ENCODE measurements around the gene PHACTR3.
"Not testable (repeated sequence)": the region's sequence is repeated elsewhere in the genome, so short reads cannot be mapped to it uniquely, and the experiment has no call there.

The PHACTR3 gene

DNA sequence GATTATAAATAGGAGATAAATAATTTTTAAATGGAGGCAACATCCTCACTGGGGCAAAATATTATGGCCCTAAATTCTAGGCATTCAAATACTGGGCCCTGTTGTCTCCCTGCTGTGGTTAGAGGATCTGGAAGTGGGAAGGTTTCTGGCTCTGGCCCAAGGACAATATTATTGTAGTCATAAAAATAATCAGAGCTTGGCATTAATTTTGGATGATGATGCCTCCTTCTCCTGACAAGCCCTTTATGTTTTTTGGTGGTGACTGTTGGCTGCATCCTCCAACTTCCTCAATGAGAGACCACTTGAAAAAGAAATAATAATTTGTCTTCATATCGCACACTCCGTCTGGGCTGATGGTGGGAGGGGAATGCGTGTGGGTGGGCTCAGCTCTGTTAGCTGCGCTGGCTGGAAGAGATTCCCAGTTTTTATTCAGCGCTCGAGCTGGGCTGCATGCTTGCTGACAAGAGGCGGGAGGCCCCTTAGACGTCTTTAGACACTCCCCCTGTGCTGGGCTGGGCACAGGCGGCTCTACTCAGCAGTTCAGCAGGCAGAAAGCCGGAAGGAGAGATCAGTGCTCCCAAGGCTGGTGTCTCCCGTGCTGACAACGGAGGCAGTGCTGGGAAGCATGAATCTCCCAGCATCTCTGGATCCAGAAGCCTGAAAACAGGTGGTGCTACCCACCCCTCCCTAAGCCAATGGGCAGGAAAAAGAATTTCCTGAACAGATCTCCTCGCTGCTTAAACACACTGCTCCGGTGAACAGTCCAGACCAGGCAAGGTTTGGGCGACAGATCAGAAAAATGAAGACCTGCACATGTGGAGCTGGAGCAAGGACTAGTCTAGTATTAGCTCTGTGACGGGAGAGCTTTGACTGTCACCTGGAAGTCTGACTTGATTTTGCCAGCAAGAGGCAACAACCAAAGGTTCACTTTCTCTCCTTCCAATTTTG lies 231.4 kb downstream of the PHACTR3 start:
- no peak for DNase-seq

DNA sequence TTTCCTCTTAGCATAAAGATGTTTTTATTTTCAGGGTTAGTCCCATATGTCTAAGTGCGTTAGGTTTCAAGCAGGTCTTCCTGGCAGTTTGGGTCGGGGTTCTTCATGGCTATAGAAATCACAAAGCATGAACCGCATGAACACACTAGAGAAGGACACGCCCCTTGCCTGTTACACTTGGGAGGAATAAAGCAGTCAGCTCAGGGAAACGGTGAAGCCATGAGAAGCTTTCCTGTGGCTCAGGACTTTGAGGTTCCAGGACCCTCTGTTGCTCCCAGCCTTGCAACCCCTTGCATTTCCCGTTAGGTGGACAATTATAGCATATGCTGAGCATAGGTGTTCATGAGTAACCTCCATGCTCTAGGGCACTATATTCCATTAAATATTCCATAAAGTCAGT lies 232.4 kb downstream of the PHACTR3 start:
- no peak for DNase-seq

DNA sequence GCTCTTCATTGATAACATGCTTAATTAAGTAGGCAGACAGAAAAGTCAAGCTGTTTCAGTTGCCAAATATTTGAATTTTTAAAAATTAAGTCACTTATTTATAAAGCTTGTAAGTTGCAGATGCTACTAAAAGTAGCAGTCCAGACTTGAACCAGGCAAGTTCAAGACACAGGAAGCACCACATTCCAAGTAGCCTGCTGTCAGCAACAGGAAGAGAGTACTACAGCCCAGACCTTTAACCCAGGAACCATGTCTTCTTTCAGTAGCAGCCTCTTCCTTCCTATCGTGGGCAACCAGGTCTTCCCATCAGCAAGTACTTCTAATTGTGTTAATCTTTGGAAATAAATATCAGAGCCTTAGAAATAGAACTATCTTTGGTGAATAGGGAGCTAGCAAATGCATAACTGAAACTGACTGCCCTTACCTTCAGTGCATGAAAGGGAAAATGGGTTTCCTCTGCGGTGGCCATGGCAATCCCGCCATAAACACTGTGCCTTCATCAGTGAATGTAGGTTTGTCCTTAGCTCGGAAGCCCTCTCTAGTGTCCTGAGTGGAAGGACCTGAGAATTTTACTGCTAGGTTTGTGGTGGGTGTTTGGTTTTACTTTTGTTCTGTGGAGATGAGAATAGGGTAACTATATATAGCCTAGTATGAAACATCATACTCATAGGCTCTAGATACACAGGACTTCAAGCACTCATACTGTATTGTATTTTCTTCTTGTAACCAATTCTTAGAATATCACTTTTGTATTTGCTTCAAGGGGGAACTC lies 233.5 kb downstream of the PHACTR3 start:
- no peak for DNase-seq

DNA sequence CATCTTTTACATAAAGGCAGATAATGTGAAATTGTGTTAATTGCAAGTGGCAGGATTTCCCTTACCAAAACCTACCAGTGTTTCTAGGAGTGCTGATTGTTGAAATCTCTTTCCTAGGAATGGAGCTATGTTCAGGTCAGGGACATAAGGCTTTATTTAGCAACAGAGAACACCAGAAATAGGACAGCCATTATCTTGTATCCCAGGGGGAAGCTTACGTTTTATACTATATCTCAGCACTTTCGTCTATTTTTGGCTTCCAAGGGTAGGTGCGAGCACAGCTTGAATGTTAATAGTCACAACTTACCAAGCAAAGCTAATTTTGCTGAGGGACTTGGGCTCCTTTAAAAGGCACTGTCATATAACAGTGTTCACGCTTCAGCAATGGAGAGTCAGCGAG lies 235.1 kb downstream of the PHACTR3 start:
- no peak for DNase-seq

DNA sequence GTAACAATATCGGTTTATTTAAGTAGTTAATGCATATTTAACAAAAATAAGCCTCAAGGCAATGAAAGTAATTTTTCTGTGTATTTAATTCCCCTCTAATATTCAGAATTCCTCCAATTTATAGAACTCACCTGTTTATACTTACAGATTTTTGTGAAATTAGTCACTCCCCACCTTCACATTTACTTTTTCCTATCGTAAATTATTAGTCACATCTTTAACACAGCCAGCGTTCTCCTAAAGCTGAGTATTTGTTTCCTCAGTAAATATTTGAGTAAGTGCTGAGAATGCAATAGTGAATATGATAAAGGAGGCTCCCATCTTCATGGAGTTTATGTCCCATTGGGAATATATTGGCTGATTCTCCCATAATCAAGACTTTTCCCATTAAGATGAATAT lies 241.1 kb downstream of the PHACTR3 start:
- no peak for DNase-seq

DNA sequence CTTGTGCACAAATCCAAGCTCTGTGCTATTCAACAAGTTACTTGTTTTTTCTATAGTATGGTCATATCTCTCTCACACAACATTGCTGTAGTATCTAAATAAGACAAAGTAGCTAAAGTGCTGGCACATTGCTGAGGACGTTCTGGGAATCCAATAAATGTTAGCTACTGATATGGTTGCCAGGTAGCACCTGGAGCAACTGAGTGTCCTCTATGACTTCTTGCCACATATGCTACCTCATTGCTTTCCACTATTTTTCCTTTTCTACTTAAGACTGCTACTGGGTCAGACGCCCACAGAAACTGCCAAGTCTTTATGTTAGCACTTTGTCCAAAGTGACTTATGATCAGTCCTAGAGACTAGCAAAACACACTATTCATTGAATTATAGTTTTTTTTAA lies 243.8 kb downstream of the PHACTR3 start:
- no peak for DNase-seq

DNA sequence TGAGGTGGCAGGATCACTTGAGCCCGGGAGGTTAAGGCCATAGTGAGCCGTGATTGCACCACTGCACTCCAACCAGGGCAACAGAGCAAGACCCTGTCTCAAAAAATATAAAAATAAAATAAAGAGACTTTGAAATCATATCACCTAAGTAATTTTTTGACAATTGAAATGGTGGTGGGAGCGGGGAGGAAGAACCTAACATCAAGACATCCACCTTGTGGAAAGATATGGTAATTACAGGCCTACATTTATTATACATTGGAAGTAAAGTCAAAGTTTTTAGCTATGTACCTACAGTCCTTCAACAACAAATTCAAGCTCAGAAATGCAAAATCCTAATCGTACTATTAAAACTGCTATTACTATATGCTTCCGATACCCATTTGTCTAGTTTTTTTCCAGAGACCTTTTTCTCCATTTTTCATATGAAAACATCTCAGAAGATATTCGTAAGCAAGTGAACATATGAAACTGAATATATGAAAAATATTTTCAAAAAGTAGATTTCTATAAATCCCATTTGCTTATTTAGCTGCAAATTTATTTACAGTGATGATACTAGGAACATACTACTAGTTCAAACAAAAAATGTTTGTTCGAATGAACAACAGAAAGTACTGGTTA lies 245.8 kb downstream of the PHACTR3 start:
- no peak for DNase-seq

DNA sequence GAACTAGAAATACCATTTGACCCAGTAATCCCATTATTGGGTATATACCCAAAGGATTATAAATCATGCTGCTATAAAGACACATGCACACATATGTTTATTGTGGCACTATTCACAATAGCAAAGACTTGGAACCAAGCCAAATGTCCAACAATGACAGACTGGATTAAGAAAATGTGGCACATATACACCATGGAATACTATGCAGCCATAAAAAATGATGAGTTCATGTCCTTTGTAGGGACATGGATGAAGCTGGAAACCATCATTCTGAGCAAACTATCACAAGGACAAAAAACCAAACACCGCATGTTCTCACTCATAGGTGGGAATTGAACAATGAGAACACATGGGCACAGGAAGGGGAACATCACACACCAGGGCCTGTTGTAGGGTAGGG lies 252.2 kb downstream of the PHACTR3 start:
- DNase-seq, result not testable (repeated sequence)

DNA sequence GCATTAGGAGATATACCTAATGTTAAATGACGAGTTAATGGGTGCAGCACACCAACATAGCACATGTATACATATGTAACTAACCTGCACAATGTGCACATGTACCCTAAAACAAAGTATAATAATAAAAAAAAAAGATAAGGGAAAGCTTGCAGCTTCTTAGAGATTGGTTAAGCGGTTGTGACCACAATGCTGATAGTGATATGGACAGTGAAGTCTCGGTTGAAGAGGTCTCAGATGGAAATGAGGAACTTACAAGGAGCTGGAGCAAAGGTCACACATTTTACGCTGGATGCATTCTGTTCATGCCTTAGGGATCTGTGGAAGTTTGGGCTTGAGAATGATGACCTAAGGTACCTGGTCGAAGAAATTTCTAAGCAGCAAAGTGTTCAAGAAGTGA lies 252.6 kb downstream of the PHACTR3 start:
- not testable (repeated sequence) for DNase-seq

DNA sequence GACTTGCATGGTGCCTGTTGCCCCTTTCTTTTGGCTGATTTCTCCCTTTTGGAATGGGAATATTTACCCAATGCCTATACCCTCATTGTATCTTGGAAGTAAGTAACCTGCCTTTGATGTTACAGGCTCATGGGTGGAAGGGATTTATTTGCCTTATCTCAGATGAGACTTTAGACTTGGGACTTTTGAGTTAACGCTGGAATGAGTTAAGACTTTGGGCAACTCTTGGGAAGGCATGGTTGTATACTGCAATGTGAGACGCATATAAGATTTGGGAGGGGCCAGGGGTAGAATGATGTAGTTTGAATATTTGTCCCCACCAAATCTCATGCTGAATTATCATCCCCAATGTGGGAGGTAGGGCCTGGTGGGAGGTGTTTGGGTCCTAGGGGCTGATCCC lies 253.6 kb downstream of the PHACTR3 start:
- DNase-seq, result no peak

DNA sequence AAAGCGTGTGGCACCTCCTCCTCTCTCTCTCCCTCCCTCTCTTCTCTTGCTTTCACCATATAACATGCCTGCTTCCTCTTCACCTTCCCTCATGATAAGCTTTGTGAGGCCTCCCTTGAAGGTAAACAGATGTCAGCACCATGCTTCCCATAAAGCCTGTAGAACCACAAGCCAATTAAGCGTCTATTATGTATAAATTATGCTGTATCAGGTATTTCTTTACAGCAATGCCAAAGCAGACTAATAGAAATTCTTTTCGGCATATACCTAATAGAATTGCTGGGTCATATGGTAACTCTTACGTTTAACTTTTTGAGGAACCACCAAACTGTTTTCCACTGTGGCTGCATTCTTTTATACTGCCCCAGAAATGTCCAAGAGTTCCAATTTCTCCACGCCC lies 254.1 kb downstream of the PHACTR3 start:
- no peak for DNase-seq

DNA sequence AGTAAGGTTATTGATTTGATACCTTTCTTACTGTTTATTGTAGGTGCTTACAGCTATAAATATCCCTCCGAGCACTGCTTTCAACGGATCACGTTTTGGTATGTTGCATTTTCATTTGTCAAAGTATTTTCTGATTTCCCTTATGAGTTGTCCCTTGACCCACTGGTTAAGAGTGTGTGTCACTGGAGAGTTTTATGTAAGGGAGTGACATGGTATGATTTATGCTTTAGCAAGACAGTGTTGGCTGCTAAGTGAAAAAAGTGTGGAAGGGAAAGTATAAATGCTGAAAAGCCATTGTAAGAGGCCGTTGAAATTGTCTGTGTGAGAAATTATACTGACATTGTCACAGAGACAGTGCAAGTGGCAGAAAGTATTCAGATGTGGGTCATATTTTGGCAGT lies 257.1 kb downstream of the PHACTR3 start:
- DNase-seq, result no peak

DNA sequence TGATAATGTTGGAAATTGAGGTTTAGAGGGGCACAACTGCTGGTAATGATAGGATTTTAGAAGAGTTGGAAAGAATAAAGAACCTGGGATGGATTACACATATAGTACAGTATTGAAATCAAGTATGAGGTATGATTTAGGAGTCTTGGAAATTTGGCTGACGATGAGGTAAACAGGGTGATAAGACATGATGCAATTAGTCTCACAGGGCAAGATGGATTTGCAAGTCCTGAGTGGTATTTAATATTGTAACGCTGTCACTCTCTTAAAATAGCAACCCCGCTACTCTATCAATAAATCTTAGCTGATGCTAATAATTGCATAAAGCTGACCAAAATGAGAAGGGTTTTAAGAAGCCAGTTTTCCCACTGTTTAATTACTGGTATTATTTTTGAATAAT lies 258.7 kb downstream of the PHACTR3 start:
- no peak for DNase-seq

DNA sequence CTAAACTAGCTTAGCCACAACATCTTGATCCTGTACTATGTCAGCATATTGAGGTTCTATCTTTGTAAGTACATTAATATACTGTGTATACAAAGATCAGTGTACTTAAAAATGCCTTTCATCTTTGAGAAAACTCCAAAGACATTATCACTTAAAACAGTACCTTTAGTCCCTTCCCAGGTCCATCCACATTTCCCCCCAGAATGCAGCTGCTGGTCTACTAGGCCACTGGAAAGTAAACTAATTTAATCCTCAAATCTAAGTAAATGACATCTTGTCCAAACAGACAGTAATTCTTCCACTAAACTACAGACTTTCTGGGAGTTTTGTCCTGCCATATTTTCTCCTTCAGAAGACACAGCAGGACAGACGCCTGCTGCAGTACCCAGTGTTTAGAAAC lies 260.4 kb downstream of the PHACTR3 start:
- DNase-seq, result no peak

DNA sequence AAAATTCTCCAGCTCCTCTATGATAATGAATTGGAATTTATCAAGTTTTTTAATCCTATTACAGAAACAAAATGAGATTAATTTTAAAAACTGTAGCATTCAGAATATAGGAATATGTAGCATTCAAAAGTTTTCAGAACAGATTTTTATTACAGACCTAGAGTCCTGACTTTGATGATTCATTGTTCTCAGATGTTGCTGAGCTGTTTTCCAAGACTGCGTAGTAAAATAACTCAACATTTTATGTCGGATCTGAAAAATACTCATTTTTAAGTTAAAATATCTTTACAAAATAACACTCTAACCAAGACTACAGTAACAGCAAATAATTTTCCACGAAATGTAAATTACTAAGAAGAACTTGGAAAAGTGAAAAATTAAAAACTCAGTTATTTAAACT lies 262.0 kb downstream of the PHACTR3 start:
- DNase-seq, result no peak

DNA sequence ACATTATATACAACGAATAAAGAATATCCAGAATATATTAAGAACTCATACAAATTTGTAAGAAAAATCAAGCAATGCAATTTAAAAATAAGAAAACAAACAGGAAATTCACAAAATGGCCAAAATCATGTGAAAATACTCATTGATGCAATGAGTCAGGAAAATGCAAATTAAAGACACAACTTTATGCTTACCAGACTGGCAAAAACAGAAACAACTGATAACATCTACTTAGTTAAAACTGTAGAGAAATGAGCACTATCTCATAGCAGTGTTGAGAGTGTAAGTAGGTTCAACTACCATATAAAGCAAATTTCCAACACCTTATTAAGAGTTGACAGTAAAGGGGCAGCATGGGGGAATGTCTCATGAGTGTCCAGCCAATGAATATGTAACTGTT lies 266.8 kb downstream of the PHACTR3 start:
- no peak for DNase-seq

DNA sequence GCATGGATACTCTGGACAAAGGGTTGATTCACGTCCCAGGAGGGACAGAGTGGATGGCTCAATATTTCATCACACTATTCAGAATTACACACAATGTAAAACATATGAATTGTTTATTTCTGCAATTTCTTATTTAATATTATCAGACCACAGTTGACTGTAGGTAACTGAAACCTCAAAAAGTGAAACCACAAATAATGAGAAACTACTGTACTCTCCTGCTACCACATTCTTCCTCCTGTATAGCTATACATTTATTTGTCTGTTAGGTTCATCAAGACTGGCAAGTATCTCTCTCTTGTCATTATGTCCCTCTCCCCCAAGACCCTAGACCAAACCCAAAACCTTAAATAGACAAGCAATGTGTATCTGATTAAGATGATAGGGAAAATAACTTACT lies 269.1 kb downstream of the PHACTR3 start:
- no peak for DNase-seq

DNA sequence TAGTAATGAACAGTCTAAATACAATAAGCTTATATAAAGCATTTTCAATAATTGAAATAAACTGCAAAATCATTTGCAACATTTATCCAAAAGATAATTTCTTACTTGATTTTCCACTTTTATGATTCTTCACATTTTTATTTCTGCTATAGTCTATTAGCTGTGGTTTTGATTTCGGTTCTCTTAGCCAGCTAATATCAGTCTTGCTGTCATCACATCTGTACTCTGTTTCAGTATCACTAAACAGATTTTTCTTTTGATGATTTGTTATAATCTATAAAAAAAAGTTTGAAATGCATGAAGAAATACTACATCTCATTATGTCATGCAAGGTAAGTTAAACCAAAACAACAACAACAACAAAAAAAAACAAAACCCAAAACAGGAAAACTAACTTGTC lies 275.9 kb downstream of the PHACTR3 start:
- DNase-seq, result no peak

DNA sequence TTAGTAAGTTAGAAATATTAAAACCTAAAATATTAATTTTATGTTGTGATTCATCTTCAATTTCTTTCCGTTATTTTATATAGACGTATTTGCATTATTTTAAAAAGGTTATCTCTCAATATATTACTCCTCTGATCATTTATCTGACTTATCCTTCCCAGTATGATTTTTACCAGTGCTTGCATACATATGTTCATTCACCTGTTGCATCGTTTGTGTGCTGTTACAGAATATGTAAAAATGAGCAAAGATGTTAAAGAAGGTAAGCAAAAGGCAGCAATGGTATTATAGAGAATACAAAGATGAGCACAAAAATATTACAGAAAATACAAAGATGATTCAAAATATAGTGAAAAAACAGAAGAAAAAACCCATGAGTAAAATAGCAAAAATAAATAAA lies 280.2 kb downstream of the PHACTR3 start:
- no peak for DNase-seq

DNA sequence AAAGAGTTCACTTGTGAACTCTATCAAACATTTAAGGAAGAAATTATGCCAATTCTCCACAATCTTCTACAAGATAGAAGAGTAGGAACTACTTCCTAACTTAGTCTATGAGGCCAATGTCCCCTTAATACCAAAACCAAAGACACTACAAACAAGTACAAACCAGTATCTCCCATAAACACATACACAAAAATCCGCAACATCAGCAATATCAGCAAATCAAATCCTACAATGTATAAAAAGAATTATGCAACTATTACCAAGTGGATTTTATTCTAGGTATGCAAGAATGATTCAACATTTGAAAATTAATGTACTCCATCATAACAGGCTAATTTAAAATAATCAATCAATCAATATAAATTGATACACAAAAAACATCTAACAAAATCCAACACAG lies 283.7 kb downstream of the PHACTR3 start:
- DNase-seq, result no peak

DNA sequence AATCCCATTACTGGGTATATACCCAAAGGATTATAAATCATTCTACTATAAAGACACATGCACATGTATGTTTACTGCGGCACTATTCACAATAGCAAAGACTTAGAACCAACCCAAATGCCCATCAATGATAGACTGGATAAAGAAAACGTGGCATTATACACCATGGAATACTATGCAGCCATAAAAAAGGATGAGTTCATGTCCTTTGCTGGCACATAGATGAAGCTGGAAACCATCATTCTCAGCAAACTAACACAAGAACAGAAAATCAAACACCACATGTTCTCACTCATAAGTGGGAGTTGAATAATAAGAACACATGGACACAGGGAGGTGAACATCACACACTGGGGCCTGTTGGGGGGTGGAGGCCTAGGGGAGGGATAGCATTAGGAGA lies 285.7 kb downstream of the PHACTR3 start:
- DNase-seq, result not testable (repeated sequence)

DNA sequence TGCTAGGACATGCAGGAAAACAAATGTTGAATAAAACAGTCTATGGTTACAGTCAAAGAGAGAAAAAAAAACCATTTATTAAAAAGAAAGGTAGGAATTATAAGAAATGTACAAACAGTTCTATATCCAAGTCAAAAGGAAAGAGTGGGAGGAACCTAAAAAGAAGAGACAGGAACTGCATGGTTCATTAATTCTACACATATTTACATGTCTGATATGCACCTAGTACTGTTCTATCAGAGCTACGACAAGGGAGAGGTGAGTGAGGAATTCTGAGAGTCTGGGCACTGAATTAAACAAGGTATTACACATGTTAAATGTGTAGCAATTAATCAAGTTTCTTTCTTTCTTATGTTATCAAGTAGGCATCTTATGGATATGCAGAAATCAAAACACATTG lies 287.2 kb downstream of the PHACTR3 start:
- DNase-seq, result no peak

DNA sequence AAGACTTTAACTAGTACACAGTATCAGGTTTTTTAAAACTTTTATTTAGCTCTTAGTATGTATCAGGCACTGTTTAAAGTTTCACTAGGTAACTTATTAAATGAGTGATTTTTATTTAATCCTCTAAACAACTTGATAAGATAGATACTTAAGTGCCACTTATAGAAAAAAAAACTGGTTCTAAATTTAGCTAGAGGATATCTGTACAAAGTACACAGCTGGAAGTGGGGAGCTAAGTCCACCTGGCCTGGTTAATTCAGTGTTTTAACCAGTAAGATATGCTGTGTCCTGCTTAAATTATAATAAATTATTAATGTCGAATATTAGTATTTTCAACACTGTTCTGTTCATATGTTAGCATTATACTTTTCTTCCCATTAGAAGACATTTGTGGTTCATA lies 291.6 kb downstream of the PHACTR3 start:
- no peak for DNase-seq
